Measurements from ENCODE around the gene MRPL41. TPM values are rescaled to one million over a fixed set of nuclear protein-coding genes. Genes with fewer than 3 reads are reported as not detected.

The MRPL41 gene
- total RNA-seq, 4 donors from 2014 or later = 46.5 to 65.1 (median 55.8) TPM

DNA sequence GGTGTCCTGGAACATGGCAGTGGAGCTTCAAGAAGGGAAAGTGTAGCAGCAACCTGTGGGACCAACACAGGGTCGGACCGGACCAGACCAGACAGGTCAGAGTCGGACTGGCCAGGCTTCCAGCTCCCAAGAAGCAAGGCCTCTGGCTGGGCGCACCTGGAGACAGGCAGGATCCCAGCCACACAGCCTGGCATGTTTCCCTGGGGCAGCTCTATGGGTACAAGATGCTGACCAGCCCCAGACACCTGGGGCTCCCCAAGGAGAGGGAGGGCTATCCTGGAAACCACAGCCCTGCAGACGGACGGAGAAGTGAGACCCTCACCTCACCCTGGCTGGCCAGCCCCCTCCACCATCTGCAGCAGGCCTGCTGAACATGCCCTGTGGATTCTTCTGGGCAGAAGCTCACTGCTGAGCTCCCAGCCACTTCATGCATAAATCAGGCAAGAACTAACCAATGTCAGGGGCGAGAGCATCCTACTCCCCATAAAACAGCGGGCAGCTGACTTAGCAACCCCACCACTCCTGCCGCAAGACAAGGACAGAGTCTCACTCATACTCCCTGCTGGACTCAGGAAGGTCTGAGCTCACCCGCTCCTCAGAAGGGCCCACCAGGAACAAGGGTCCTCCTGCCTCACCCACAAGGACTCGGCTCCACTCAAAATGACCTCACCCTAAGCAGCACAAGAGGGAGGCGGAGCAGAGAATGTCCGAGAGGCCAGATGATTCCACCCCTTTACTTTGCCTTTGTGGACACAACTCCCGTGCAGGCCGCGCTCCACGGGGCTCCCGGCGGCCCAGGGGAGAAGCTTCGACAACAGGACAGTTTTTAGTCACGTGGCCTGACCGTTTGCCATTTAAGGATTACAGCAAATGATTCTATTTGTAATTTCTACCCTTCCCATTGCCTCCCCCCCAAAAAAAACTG is 29.9 kb downstream of the MRPL41 start:
- no peak for ATAC-seq
- peaks cover 0 to 62% of the 10 kb centered on the region in 2 donors for H3K36me3 ChIP-seq
- H3K27me3 ChIP-seq = no peaks in the 10 kb centered on the region
- H3K27ac ChIP-seq = no peak overlapping the region
- no peaks in the 10 kb centered on the region for H3K9me3 ChIP-seq
- 87 to 92% methylated on average over 3 to 7 of the region's 22 CpGs for WGBS, 2 donors (ENCODE audit: low coverage in 1 of 2)
- H3K4me3 ChIP-seq = no peak overlapping the region
- peaks cover 0 to 38% (median 11%) of the 10 kb centered on the region in 3 donors for H3K4me1 ChIP-seq
- TF ChIP-seq POLR2AphosphoS5 (IDR thresholded peaks at IDR 0.05) = no peak
- TF ChIP-seq, protein P1, sequence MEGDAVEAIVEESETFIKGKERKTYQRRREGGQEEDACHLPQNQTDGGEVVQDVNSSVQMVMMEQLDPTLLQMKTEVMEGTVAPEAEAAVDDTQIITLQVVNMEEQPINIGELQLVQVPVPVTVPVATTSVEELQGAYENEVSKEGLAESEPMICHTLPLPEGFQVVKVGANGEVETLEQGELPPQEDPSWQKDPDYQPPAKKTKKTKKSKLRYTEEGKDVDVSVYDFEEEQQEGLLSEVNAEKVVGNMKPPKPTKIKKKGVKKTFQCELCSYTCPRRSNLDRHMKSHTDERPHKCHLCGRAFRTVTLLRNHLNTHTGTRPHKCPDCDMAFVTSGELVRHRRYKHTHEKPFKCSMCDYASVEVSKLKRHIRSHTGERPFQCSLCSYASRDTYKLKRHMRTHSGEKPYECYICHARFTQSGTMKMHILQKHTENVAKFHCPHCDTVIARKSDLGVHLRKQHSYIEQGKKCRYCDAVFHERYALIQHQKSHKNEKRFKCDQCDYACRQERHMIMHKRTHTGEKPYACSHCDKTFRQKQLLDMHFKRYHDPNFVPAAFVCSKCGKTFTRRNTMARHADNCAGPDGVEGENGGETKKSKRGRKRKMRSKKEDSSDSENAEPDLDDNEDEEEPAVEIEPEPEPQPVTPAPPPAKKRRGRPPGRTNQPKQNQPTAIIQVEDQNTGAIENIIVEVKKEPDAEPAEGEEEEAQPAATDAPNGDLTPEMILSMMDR (IDR thresholded peaks at IDR 0.05) = no peak
- TF ChIP-seq POLR2A (IDR thresholded peaks at IDR 0.05) = no peak
- no peak for TF ChIP-seq EP300 (IDR thresholded peaks at IDR 0.05)

DNA sequence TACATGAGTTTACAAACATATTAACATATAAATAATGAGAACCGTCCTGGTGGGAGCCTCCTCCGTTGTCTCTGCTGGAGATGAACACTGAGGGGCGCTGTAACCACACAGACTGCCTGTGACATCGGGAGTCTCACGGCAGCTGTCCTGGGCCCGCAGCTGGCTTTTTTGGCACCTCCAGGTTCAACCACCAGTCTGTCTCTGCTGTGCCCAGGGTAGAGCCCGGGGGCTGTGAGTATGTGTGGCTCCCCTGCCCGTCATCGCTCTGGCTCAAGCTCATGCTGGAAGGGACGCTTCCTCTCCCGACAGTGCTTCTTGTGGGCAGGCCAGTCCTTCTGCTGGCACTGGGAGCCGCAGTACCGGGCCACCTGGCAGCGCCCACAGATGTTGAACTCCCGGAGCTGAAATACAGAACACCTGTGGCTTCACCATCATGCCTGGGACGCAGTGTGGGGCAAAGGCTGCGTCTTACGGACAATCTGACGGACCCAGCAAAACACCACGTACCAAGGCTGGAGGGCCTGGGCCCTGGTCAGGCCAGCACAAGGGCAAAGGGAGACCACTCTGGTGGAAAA is 30.7 kb downstream of the MRPL41 start:
- TF ChIP-seq POLR2AphosphoS5 (IDR thresholded peaks at IDR 0.05) (no peak), EP300 (IDR thresholded peaks at IDR 0.05) (no peak)
- TF ChIP-seq, protein P1 (IDR thresholded peaks at IDR 0.05) = peak in 1 of 4 experiments; percentile 21

DNA sequence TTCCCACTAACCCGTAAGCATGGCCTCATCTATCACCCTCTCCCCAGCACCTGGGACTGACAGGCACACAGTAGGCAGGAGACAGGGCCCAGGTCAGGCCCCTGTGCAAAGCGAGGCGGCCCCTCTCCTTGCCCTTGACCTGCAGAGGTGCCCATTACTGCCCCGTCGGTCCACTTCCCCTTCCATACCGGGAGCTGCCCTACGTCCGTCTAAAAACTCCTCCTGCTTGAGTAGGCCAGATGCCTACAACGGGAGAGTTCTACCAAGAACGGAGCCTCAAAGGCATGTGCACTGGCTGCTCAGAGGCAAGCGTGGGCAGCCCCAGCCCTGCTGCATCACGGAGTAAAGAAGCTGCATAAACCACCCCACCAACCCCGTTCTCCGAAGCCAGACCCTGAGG is 31.7 kb downstream of the MRPL41 start:
- no peak for ATAC-seq
- Histone ChIP-seq H3K9me3 (no peaks in the 10 kb centered on the region), H3K4me1 (peaks cover 0 to 26% (median 0%) of the 10 kb centered on the region in 3 donors), H3K27me3 (no peaks in the 10 kb centered on the region), H3K36me3 (peaks cover 0 to 79% of the 10 kb centered on the region in 2 donors), H3K27ac (no peak overlapping the region), H3K4me3 (no peak overlapping the region)
- WGBS, 2 donors (ENCODE audit: low coverage in 1 of 2) = 83% methylated on average over 6 of the region's 14 CpGs; no CpG with 5 or more reads in 1 of the 2 donors
- TF ChIP-seq EP300 (IDR thresholded peaks at IDR 0.05) (no peak), POLR2A (IDR thresholded peaks at IDR 0.05) (no peak), POLR2AphosphoS5 (IDR thresholded peaks at IDR 0.05) (no peak)
- TF ChIP-seq, protein P1 (IDR thresholded peaks at IDR 0.05) = no peak

More for the DNA sequence above, 30.7 kb downstream of the MRPL41 start:
- Histone ChIP-seq H3K4me1 (peaks cover 0 to 31% (median 8%) of the 10 kb centered on the region in 3 donors), H3K27me3 (no peaks in the 10 kb centered on the region), H3K27ac (no peak overlapping the region), H3K4me3 (no peak overlapping the region), H3K9me3 (no peaks in the 10 kb centered on the region), H3K36me3 (peaks cover 0 to 69% of the 10 kb centered on the region in 2 donors)
- no peak for ATAC-seq
- WGBS, 2 donors (ENCODE audit: low coverage in 1 of 2) = 29 to 45% methylated on average over 4 to 5 of the region's 20 CpGs

DNA sequence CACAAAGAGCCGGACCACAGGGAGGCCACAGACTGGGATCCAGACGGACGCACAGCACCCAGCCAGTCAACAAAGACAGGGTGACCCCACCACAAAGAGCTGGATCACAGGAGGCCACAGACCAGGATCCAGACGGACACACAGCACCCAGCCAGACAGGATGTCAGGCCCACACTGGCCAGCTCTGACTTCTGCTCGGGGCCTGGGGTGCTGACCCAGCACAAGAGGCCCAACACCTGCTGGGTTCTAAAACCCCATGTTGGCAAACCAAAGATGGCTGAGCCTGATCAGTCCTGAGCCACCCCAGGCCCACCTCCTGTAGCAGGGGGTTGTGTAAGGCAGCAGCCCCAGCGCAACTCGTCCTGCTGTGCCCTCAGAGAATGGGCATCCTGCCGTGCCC is 32.3 kb downstream of the MRPL41 start:
- WGBS, 2 donors (ENCODE audit: low coverage in 1 of 2) = no CpG with 5 or more reads among the region's 8 CpGs
- Histone ChIP-seq H3K27ac (no peak overlapping the region), H3K4me1 (peaks cover 0 to 31% (median 0%) of the 10 kb centered on the region in 3 donors), H3K9me3 (no peaks in the 10 kb centered on the region), H3K36me3 (peaks cover 0 to 82% of the 10 kb centered on the region in 2 donors), H3K4me3 (no peak overlapping the region), H3K27me3 (no peaks in the 10 kb centered on the region)
- ATAC-seq = no peak
- TF ChIP-seq EP300 (IDR thresholded peaks at IDR 0.05) (no peak), POLR2AphosphoS5 (IDR thresholded peaks at IDR 0.05) (no peak), POLR2A (IDR thresholded peaks at IDR 0.05) (no peak)
- TF ChIP-seq, protein P1 (IDR thresholded peaks at IDR 0.05) = no peak

All from gastroesophageal sphincter (tissue), 4 donors.